Tibial nerve (tissue), 3 donors: ENCODE data around the gene DYNLT5.
"Not testable (repeated sequence)": the region's sequence is repeated elsewhere in the genome, so short reads cannot be mapped to it uniquely, and the experiment has no call there.

Experiments
- POLR2A ChIP-seq, 2 donors: fragments of 450-650 bp; IDR thresholded peaks; one replicate each; pipeline ENCODE4 v1.6.1; 2017; ENCODE audit warnings: antibody characterized with exemption in 2 of 2, mild to moderate bottlenecking in 2 of 2, moderate library complexity in 2 of 2
- TF ChIP-seq, protein P1 (sequence below), 5 experiments: fragments of 200-600 bp in 3 of 5; fragments of 450-650 bp in 2 of 5; sonication (generic) in 3 of 5; IDR thresholded peaks; one replicate each; pipeline ENCODE4 v1.5.1; 2016 to 2019; ENCODE audit warnings: antibody characterized with exemption in 5 of 5, mild to moderate bottlenecking in 3 of 5, moderate library complexity in 2 of 5

DNA sequence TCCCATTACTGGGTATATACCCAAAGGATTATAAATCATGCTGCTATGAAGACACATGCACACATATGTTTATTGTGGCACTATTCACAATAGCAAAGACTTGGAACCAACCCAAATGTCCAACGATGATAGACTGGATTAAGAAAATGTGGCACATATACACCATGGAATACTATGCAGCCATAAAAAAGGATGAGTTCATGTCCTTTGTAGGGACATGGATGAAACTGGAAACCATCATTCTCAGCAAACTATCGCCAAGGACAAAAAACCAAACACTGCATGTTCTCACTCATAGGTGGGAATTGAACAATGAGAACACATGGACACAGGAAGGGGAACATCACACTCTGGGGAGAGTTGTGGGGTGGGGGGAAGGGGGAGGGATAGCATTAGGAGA is 33.5 kb downstream of the DYNLT5 start:
- not testable (repeated sequence) for TF ChIP-seq POLR2A (IDR thresholded peaks at IDR 0.05)
- TF ChIP-seq, protein P1, sequence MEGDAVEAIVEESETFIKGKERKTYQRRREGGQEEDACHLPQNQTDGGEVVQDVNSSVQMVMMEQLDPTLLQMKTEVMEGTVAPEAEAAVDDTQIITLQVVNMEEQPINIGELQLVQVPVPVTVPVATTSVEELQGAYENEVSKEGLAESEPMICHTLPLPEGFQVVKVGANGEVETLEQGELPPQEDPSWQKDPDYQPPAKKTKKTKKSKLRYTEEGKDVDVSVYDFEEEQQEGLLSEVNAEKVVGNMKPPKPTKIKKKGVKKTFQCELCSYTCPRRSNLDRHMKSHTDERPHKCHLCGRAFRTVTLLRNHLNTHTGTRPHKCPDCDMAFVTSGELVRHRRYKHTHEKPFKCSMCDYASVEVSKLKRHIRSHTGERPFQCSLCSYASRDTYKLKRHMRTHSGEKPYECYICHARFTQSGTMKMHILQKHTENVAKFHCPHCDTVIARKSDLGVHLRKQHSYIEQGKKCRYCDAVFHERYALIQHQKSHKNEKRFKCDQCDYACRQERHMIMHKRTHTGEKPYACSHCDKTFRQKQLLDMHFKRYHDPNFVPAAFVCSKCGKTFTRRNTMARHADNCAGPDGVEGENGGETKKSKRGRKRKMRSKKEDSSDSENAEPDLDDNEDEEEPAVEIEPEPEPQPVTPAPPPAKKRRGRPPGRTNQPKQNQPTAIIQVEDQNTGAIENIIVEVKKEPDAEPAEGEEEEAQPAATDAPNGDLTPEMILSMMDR (IDR thresholded peaks at IDR 0.05): not testable (repeated sequence)
